Measurements from ENCODE around the gene TOR1AIP1.

Gene TOR1AIP1

GRCh38 chr1:179953974-179954492 is 71.9 kb downstream of the TOR1AIP1 start (continued):
- TF ChIP-seq SETDB1 (IDR thresholded peaks at IDR 0.05; ENCODE audit: insufficient read length, low read length) (no peak), ZNF184 (tag by site-specific recombination; IDR thresholded peaks at IDR 0.05) (no peak), ZFHX2 (tag by site-specific recombination; conservative IDR thresholded peaks at IDR 0.05) (peak; percentile 62), ZNF354C (tag by site-specific recombination; IDR thresholded peaks at IDR 0.05; ENCODE audit: borderline replicate concordance, low read depth) (no peak)

- H3K4me1 ChIP-seq (ENCODE audit: control insufficient read depth, insufficient read depth, low read length) = peaks cover 4% of the 10 kb centered on the region; the same call in 1 of the 2 replicates
- H3K9me3 ChIP-seq (ENCODE audit: control insufficient read depth, insufficient read depth, low read depth, low read length) = no peaks in the 10 kb centered on the region
- ChIA-PET CTCF (interaction anchor here (0.6 to 1.8 kb wide), 6 partner anchors 18 to 170 kb away, joined by 3 to 6 read pairs (median 4); no protein-coding TSS in a partner anchor), POLR2A (interaction anchor here (0.7 to 2.9 kb wide), 9 partner anchors 11 to 140 kb away, joined by 3 to 29 read pairs (median 4); partner anchors contain the start of genes TOR1AIP1 and TOR1AIP2)
- H3K27ac ChIP-seq (ENCODE audit: extremely low read depth, low read depth, low read length) = peak within 1 kb of the TSS; percentile 93
- peak within 1 kb of the TSS; percentile 100 for H3K4me3 ChIP-seq (ENCODE audit: low read depth, low read length)
- H3K36me3 ChIP-seq (ENCODE audit: control insufficient read depth in 2 of 2, insufficient read depth in 1 of 2, low read length in 2 of 2) = no peaks in the 10 kb centered on the region
- no peak for TF ChIP-seq KLF7 (tag by site-specific recombination; IDR thresholded peaks at IDR 0.05; ENCODE audit: borderline replicate concordance)
- no peak for TF ChIP-seq ZNF555 (tag by site-specific recombination; conservative IDR thresholded peaks at IDR 0.05)
- 0 out of 2 replicates have a peak, but pooled peaks have one; percentile 74 for TF ChIP-seq ZNF24 (tag by site-specific recombination; IDR thresholded peaks at IDR 0.05)
- peak; percentile 97 for TF ChIP-seq YY2 (tag by site-specific recombination; IDR thresholded peaks at IDR 0.05)
- peak; percentile 26; the same call in 1 of the 2 replicates for TF ChIP-seq KLF10 (tag by site-specific recombination; IDR thresholded peaks at IDR 0.05)
- TF ChIP-seq ZNF600 (tag by site-specific recombination; IDR thresholded peaks at IDR 0.05) = peak; percentile 66
- no peak for TF ChIP-seq ZBTB1 (tag by site-specific recombination; IDR thresholded peaks at IDR 0.05)
- peak; percentile 97 for TF ChIP-seq ZXDB (tag by site-specific recombination; IDR thresholded peaks at IDR 0.05)
- peak; percentile 61 for TF ChIP-seq ZNF449 (tag by site-specific recombination; IDR thresholded peaks at IDR 0.05)
- no peak for TF ChIP-seq ZNF654 (tag by site-specific recombination; IDR thresholded peaks at IDR 0.05; ENCODE audit: low read depth)
- TF ChIP-seq ZNF175 (tag by site-specific recombination; IDR thresholded peaks at IDR 0.05) = no peak
- TF ChIP-seq, protein P1, sequence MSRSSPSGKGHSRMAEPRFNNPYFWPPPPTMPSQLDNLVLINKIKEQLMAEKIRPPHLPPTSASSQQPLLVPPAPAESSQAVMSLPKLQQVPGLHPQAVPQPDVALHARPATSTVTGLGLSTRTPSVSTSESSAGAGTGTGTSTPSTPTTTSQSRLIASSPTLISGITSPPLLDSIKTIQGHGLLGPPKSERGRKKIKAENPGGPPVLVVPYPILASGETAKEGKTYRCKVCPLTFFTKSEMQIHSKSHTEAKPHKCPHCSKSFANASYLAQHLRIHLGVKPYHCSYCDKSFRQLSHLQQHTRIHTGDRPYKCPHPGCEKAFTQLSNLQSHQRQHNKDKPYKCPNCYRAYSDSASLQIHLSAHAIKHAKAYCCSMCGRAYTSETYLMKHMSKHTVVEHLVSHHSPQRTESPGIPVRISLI (tag by site-specific recombination; IDR thresholded peaks at IDR 0.05) = no peak
- TF ChIP-seq ZNF146 (tag by site-specific recombination; IDR thresholded peaks at IDR 0.05) = peak; percentile 41; the same call in 1 of the 2 replicates
- TF ChIP-seq ZNF10 (tag by site-specific recombination; IDR thresholded peaks at IDR 0.05) = peak; percentile 44; the same call in 1 of the 2 replicates
- peak; percentile 98 for TF ChIP-seq PRDM10 (tag by site-specific recombination; IDR thresholded peaks at IDR 0.05)
- TF ChIP-seq SCRT1 (tag by site-specific recombination; IDR thresholded peaks at IDR 0.05; ENCODE audit: borderline replicate concordance) = peak; percentile 99
- TF ChIP-seq ZNF837 (tag by site-specific recombination; IDR thresholded peaks at IDR 0.05) = no peak
- no peak for TF ChIP-seq ZFHX2 (tag by site-specific recombination; conservative IDR thresholded peaks at IDR 0.05)
- TF ChIP-seq ZNF2 (tag by site-specific recombination; IDR thresholded peaks at IDR 0.05) = peak; percentile 83
- peak; percentile 11; the same call in 1 of the 2 replicates for TF ChIP-seq GLIS1 (tag by site-specific recombination; IDR thresholded peaks at IDR 0.05)
- TF ChIP-seq, protein P2, sequence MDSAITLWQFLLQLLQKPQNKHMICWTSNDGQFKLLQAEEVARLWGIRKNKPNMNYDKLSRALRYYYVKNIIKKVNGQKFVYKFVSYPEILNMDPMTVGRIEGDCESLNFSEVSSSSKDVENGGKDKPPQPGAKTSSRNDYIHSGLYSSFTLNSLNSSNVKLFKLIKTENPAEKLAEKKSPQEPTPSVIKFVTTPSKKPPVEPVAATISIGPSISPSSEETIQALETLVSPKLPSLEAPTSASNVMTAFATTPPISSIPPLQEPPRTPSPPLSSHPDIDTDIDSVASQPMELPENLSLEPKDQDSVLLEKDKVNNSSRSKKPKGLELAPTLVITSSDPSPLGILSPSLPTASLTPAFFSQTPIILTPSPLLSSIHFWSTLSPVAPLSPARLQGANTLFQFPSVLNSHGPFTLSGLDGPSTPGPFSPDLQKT (IDR thresholded peaks at IDR 0.05; ENCODE audit: borderline replicate concordance, low read depth, low read length) = no peak
- peak; percentile 89 for TF ChIP-seq ZBTB26 (tag by site-specific recombination; optimal IDR thresholded peaks at IDR 0.05)
- no peak for TF ChIP-seq ZNF433 (tag by site-specific recombination; IDR thresholded peaks at IDR 0.05; ENCODE audit: low read depth)
Measured at GRCh38 chr1:179954493-179955286, 72.6 kb downstream of the TOR1AIP1 start, which contains the start of gene CEP350. CEP350 (plus strand) TSS chr1:179954810; CDS start chr1:179986182, 31,372 bp downstream.

Data from HEK293 (cell line).